HepG2 (cell line): ENCODE measurements around the gene ADIPOR2. TPM values are rescaled to one million over a fixed set of nuclear protein-coding genes. Genes with fewer than 3 reads are reported as not detected.
A peak's percentile ranks its signal among the peaks of the same experiment; 100 is the strongest.

Experiments used
- CBX2 ChIP-seq, 2 experiments: fragments of 200-600 bp in 1 of 2; sonication (generic); formaldehyde crosslinking in 1 of 2; IDR thresholded peaks; 2 replicates each; pipeline versions ENCODE4 v1.7.0 to v1.8.1; 2018 to 2022; ENCODE audit warnings: low read depth in 2 of 2, low read length in 1 of 2, mild to moderate bottlenecking in 1 of 2, missing genetic modification reagents in 1 of 2
- FUBP1 ChIP-seq: sonication (generic); formaldehyde crosslinking; IDR thresholded peaks from 2 replicates; pipeline ENCODE4 v1.5.1; 2020; ENCODE audit warnings: missing genetic modification reagents, mild to moderate bottlenecking, borderline replicate concordance
- HNRNPL ChIP-seq: fragments of 200-400 bp; formaldehyde crosslinking; IDR thresholded peaks from 2 replicates; pipeline ENCODE4 v1.6.1; 2017; ENCODE audit warnings: mild to moderate bottlenecking, low read depth, low read length
- KAT8 ChIP-seq: IDR thresholded peaks from 2 replicates; pipeline ENCODE4 v1.6.1; 2016; ENCODE audit warnings: missing genetic modification reagents, missing compliant biosample characterization
- NFYC ChIP-seq: IDR thresholded peaks from 2 replicates; pipeline ENCODE4 v1.6.1; 2016; ENCODE audit warnings: missing genetic modification reagents, missing compliant biosample characterization
- NRL ChIP-seq: sonication (generic); formaldehyde crosslinking; IDR thresholded peaks from 2 replicates; pipeline ENCODE4 v1.5.0; 2020; ENCODE audit warnings: missing genetic modification reagents, mild to moderate bottlenecking, moderate library complexity, borderline replicate concordance
- RBM39 ChIP-seq: fragments of 200-400 bp; formaldehyde crosslinking; IDR thresholded peaks from one replicate; pipeline ENCODE4 v1.6.1; 2018; ENCODE audit warnings: antibody characterized with exemption, mild to moderate bottlenecking, low read depth, low read length; ENCODE audit not compliant: poor library complexity, severe bottlenecking
- RXRB ChIP-seq: IDR thresholded peaks from 2 replicates; pipeline ENCODE4 v1.6.1; 2016; ENCODE audit warnings: borderline replicate concordance, missing genetic modification reagents, missing compliant biosample characterization
- SOX13 ChIP-seq, 3 experiments: fragments of 450-650 bp in 1 of 3; sonication (generic) in 1 of 3; formaldehyde crosslinking in 1 of 3; IDR thresholded peaks in 2 of 3; conservative IDR thresholded peaks in 1 of 3; 2 replicates each; pipeline versions ENCODE4 v1.5.0 to v1.6.1; 2016 to 2020; ENCODE audit warnings: antibody characterized with exemption in 1 of 3, mild to moderate bottlenecking in 1 of 3, missing compliant biosample characterization in 1 of 3, missing genetic modification reagents in 1 of 3, moderate library complexity in 1 of 3
- YY1 ChIP-seq: IDR thresholded peaks from 2 replicates; pipeline ENCODE4 v1.6.1; 2011; ENCODE audit warnings: low read length, low read depth, moderate library complexity, mild to moderate bottlenecking; ENCODE audit not compliant: insufficient read depth, insufficient replicate concordance
- ZNF543 ChIP-seq: sonication (generic); formaldehyde crosslinking; IDR thresholded peaks from 2 replicates; pipeline ENCODE4 v1.4.0; 2020; ENCODE audit warnings: mild to moderate bottlenecking, missing genetic modification reagents
- ZNF7 ChIP-seq: IDR thresholded peaks from 2 replicates; pipeline ENCODE4 v1.6.1; 2016; ENCODE audit warnings: missing biosample characterization, missing genetic modification reagents
- ZNF713 ChIP-seq: sonication (generic); formaldehyde crosslinking; IDR thresholded peaks from 2 replicates; pipeline ENCODE4 v1.4.0; 2020; ENCODE audit warnings: mild to moderate bottlenecking, missing genetic modification reagents
- polyA plus RNA-seq, 8 experiments: library from polyadenylated mRNA; depleted of rRNA in 3 of 8; stranded (reverse) in 7 of 8; unstranded in 1 of 8; fragments of >200 nt; fragmentation: Illumina TruSeq in 4 of 8; extraction: Trizol in 4 of 8; gene quantifications; 2 replicates each; pipeline versions ENCODE4 v1.2.1 to v1.2.3, GENCODE V29; 2011 to 2016; ENCODE audit warnings: low read depth in 4 of 8, missing spikeins in 1 of 8, mixed read lengths in 1 of 8; ENCODE audit not compliant: insufficient read depth in 1 of 8
- total RNA-seq, 5 experiments: library from RNA; depleted of rRNA; stranded (reverse); fragments of >200 nt; fragmentation: Illumina TruSeq; extraction: Trizol; gene quantifications; 2 replicates each; pipeline ENCODE4 v1.2.3, GENCODE V29; 2016; ENCODE audit warnings: low read depth in 1 of 5
- TF ChIP-seq, protein P1 (sequence below): IDR thresholded peaks from 2 replicates; pipeline ENCODE4 v1.6.1; 2016; ENCODE audit warnings: mild to moderate bottlenecking
- TF ChIP-seq, protein P2 (sequence below): IDR thresholded peaks from 2 replicates; pipeline ENCODE4 v1.6.1; 2018; ENCODE audit warnings: missing genetic modification reagents, mild to moderate bottlenecking, missing compliant biosample characterization
- TF ChIP-seq, protein P3 (sequence below): sonication (generic); formaldehyde crosslinking; IDR thresholded peaks from 2 replicates; pipeline ENCODE4 v1.4.0; 2020; ENCODE audit warnings: missing genetic modification reagents
- TF ChIP-seq, protein P4 (sequence below): sonication (generic); formaldehyde crosslinking; IDR thresholded peaks from 2 replicates; pipeline ENCODE4 v1.4.0; 2020; ENCODE audit warnings: mild to moderate bottlenecking, missing genetic modification reagents
- TF ChIP-seq, protein P5 (sequence below): sonication (generic); formaldehyde crosslinking; IDR thresholded peaks from 2 replicates; pipeline ENCODE4 v1.4.0; 2020; ENCODE audit warnings: missing genetic modification reagents, mild to moderate bottlenecking, borderline replicate concordance

The ADIPOR2 gene
- total and polyA plus RNA-seq, 2 of the 13 experiments (the other 11 are each of a cell fraction or from before 2014, with no cell fraction given) = 35.2 to 52.2 TPM

DNA sequence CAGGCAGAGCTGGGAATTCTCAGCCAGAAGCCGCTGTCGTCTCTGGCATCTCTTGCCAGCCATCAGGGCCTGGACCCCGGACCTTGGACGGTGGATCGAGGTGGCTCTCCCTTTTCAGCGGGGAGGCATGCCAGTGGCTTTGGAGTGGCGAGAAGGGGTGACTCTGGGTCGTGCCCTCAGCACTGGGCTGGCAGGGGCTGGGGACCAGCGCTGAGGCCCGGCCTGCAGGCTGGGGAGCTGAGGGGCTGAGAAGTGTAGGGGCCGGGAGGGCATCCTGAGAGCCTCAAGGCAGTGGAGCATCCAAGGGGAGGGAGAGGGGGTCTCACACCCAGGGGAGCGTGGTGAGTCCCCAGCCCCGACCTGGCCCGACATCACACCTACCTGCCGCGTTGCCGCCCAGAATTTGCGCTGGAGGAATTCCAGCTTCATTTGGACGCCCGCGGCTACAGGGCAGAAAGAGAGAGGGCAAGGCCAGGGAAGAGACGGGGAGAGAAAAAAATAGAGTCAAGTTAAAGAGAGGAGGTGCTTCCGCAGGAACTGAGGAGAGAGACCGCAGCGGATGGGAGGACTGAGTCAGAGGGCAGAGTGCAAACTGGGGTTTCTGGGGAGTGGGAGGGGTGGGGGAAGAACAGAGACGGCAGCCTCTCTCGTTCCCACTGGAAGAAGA lies 120.5 kb downstream of the ADIPOR2 start (continued):
- TF ChIP-seq, protein P1, sequence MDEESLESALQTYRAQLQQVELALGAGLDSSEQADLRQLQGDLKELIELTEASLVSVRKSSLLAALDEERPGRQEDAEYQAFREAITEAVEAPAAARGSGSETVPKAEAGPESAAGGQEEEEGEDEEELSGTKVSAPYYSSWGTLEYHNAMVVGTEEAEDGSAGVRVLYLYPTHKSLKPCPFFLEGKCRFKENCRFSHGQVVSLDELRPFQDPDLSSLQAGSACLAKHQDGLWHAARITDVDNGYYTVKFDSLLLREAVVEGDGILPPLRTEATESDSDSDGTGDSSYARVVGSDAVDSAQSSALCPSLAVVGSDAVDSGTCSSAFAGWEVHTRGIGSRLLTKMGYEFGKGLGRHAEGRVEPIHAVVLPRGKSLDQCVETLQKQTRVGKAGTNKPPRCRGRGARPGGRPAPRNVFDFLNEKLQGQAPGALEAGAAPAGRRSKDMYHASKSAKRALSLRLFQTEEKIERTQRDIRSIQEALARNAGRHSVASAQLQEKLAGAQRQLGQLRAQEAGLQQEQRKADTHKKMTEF (CRISPR knock-in tag) = peak; percentile 58; the same call in 1 of the 2 replicates
- TF ChIP-seq RXRB (CRISPR knock-in tag) (0 out of 2 replicates have a peak, but pooled peaks have one; percentile 42), NFYC (CRISPR knock-in tag) (0 out of 2 replicates have a peak, but pooled peaks have one; percentile 12), NRL (peak; percentile 26; the same call in 1 of the 2 replicates), CBX2 (IDR thresholded peaks at IDR 0.05; ENCODE audit: low read depth, low read length) (no peak), CBX2 (CRISPR knock-in tag; IDR thresholded peaks at IDR 0.05; ENCODE audit: low read depth) (no peak), KAT8 (CRISPR knock-in tag) (peak; percentile 62; the same call in 1 of the 2 replicates), YY1 (peak; percentile 9), SOX13 (IDR thresholded peaks at IDR 0.05) (no peak), SOX13 (CRISPR knock-in tag; conservative IDR thresholded peaks at IDR 0.05 in 1 of 2, IDR thresholded peaks at IDR 0.05 in 1 of 2) (peak in 1 of 2 experiments; percentile 17; a peak in 1 of 4 replicates), FUBP1 (CRISPR knock-in tag) (0 out of 2 replicates have a peak, but pooled peaks have one; percentile 62), RBM39 (no peak), ZNF713 (CRISPR knock-in tag) (0 out of 2 replicates have a peak, but pooled peaks have one; percentile 13), HNRNPL (peak; percentile 93), ZNF543 (CRISPR knock-in tag) (no peak), ZNF7 (CRISPR knock-in tag) (no peak)
- TF ChIP-seq, protein P2, sequence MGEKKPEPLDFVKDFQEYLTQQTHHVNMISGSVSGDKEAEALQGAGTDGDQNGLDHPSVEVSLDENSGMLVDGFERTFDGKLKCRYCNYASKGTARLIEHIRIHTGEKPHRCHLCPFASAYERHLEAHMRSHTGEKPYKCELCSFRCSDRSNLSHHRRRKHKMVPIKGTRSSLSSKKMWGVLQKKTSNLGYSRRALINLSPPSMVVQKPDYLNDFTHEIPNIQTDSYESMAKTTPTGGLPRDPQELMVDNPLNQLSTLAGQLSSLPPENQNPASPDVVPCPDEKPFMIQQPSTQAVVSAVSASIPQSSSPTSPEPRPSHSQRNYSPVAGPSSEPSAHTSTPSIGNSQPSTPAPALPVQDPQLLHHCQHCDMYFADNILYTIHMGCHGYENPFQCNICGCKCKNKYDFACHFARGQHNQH (CRISPR knock-in tag) = peak; percentile 38; the same call in 1 of the 2 replicates
- TF ChIP-seq, protein P3, sequence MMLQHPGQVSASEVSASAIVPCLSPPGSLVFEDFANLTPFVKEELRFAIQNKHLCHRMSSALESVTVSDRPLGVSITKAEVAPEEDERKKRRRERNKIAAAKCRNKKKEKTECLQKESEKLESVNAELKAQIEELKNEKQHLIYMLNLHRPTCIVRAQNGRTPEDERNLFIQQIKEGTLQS (CRISPR knock-in tag) = peak; percentile 30; the same call in 1 of the 2 replicates
- TF ChIP-seq, protein P4, sequence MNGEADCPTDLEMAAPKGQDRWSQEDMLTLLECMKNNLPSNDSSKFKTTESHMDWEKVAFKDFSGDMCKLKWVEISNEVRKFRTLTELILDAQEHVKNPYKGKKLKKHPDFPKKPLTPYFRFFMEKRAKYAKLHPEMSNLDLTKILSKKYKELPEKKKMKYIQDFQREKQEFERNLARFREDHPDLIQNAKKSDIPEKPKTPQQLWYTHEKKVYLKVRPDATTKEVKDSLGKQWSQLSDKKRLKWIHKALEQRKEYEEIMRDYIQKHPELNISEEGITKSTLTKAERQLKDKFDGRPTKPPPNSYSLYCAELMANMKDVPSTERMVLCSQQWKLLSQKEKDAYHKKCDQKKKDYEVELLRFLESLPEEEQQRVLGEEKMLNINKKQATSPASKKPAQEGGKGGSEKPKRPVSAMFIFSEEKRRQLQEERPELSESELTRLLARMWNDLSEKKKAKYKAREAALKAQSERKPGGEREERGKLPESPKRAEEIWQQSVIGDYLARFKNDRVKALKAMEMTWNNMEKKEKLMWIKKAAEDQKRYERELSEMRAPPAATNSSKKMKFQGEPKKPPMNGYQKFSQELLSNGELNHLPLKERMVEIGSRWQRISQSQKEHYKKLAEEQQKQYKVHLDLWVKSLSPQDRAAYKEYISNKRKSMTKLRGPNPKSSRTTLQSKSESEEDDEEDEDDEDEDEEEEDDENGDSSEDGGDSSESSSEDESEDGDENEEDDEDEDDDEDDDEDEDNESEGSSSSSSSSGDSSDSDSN = peak; percentile 60
- TF ChIP-seq, protein P5, sequence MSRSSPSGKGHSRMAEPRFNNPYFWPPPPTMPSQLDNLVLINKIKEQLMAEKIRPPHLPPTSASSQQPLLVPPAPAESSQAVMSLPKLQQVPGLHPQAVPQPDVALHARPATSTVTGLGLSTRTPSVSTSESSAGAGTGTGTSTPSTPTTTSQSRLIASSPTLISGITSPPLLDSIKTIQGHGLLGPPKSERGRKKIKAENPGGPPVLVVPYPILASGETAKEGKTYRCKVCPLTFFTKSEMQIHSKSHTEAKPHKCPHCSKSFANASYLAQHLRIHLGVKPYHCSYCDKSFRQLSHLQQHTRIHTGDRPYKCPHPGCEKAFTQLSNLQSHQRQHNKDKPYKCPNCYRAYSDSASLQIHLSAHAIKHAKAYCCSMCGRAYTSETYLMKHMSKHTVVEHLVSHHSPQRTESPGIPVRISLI (CRISPR knock-in tag) = peak; percentile 84; the same call in 1 of the 2 replicates
